K562 (cell line): ENCODE measurements around the gene CDH16. TPM values are rescaled to one million over a fixed set of nuclear protein-coding genes. Genes with fewer than 3 reads are reported as not detected.

Experiments used
- DACH1 ChIP-seq: fragments of 450-650 bp; IDR thresholded peaks from 2 replicates; pipeline ENCODE4 v1.6.1; 2018; ENCODE audit not compliant: partially characterized antibody
- DDX20 ChIP-seq: fragments of 450-650 bp; IDR thresholded peaks from 2 replicates; pipeline ENCODE4 v1.6.1; 2016; ENCODE audit warnings: missing genetic modification characterization, low read depth, mild to moderate bottlenecking, missing compliant biosample characterization, moderate library complexity
- FIP1L1 ChIP-seq: fragments of 200-400 bp; formaldehyde crosslinking; IDR thresholded peaks from 2 replicates; pipeline ENCODE4 v1.6.1; 2018; ENCODE audit warnings: mild to moderate bottlenecking, low read depth, low read length; ENCODE audit not compliant: poor library complexity, severe bottlenecking
- MXI1 ChIP-seq: IDR thresholded peaks from 2 replicates; pipeline ENCODE4 v1.6.1; 2011; ENCODE audit warnings: low read depth, mild to moderate bottlenecking, improper control_type of control experiment, low read length
- PBX2 ChIP-seq, 2 experiments: IDR thresholded peaks in 1 of 2; conservative IDR thresholded peaks in 1 of 2; 2 replicates each; pipeline ENCODE4 v1.6.1; 2016; ENCODE audit warnings: low read depth in 2 of 2, mild to moderate bottlenecking in 1 of 2, missing compliant biosample characterization in 1 of 2, missing genetic modification characterization in 1 of 2, moderate library complexity in 1 of 2
- RBFOX2 ChIP-seq: fragments of 200-400 bp; formaldehyde crosslinking; IDR thresholded peaks from 2 replicates; pipeline ENCODE4 v1.6.1; 2017; ENCODE audit warnings: low read depth, mild to moderate bottlenecking, low read length, moderate library complexity
- SLC30A9 ChIP-seq: fragments of 250-450 bp; sonication (Bioruptor Pico); IDR thresholded peaks from 2 replicates; pipeline ENCODE4 v1.8.0; 2022; ENCODE audit warnings: mild to moderate bottlenecking, moderate library complexity
- SP1 ChIP-seq: sonication (generic); formaldehyde crosslinking; IDR thresholded peaks from 2 replicates; pipeline ENCODE4 v1.8.1; 2022; ENCODE audit warnings: mild to moderate bottlenecking, missing genetic modification reagents
- YY1 ChIP-seq, 3 experiments: IDR thresholded peaks; 2 replicates each; pipeline ENCODE4 v1.6.1; 2011; ENCODE audit warnings: low read length in 2 of 3, mild to moderate bottlenecking in 2 of 3, moderate library complexity in 2 of 3, borderline replicate concordance in 1 of 3, control low read depth in 1 of 3, low read depth in 1 of 3; ENCODE audit not compliant: insufficient read depth in 3 of 3, insufficient replicate concordance in 2 of 3, control insufficient read depth in 1 of 3, insufficient read length in 1 of 3; ENCODE audit errors: extremely low read depth in 1 of 3
- ZBTB12 ChIP-seq: fragments of 250-450 bp; sonication (Bioruptor Pico); IDR thresholded peaks from 2 replicates; pipeline ENCODE4 v1.4.0; 2020
- ZBTB2 ChIP-seq: fragments of 450-650 bp; IDR thresholded peaks from 2 replicates; pipeline ENCODE4 v1.6.1; 2016; ENCODE audit warnings: antibody characterized with exemption
- ZFX ChIP-seq: sonication (generic); formaldehyde crosslinking; IDR thresholded peaks from 2 replicates; pipeline ENCODE4 v1.8.0; 2022; ENCODE audit warnings: mild to moderate bottlenecking, missing genetic modification reagents, moderate library complexity
- ZNF232 ChIP-seq: sonication (generic); formaldehyde crosslinking; IDR thresholded peaks from 2 replicates; pipeline ENCODE4 v1.8.0; 2022; ENCODE audit warnings: mild to moderate bottlenecking, missing genetic modification reagents
- ZNF277 ChIP-seq: fragments of 250-450 bp; sonication (Bioruptor Pico); IDR thresholded peaks from 2 replicates; pipeline ENCODE4 v1.8.0; 2022; ENCODE audit warnings: inconsistent platforms, mild to moderate bottlenecking, moderate library complexity, borderline replicate concordance
- ZNF431 ChIP-seq: sonication (generic); formaldehyde crosslinking; IDR thresholded peaks from 2 replicates; pipeline ENCODE4 v1.8.0; 2022; ENCODE audit warnings: mild to moderate bottlenecking, missing genetic modification reagents
- ZNF639 ChIP-seq, 2 experiments: fragments of 200-800 bp in 1 of 2; sonication (Bioruptor generic) in 1 of 2; sonication (generic) in 1 of 2; formaldehyde crosslinking in 1 of 2; IDR thresholded peaks in 1 of 2; conservative IDR thresholded peaks in 1 of 2; 2 replicates each; pipeline versions ENCODE4 v1.5.0 to v1.6.1; 2016 to 2020; ENCODE audit warnings: missing compliant biosample characterization in 1 of 2, missing genetic modification characterization in 1 of 2, missing genetic modification reagents in 1 of 2
- polyA plus RNA-seq, 8 experiments: library from polyadenylated mRNA; depleted of rRNA in 4 of 8; stranded (reverse) in 5 of 8; unstranded in 3 of 8; fragments of >200 nt; fragmentation: Nextera tagmentation in 2 of 8; fragmentation: Illumina TruSeq in 1 of 8; extraction: Ambion mirVana in 2 of 8; extraction: Trizol in 1 of 8; gene quantifications; 2 replicates each; pipeline versions ENCODE4 v1.2.1 to v1.2.3, GENCODE V29; 2011 to 2014; ENCODE audit warnings: inconsistent platforms in 1 of 8, missing spikeins in 1 of 8
- total RNA-seq, 7 experiments: library from RNA; depleted of rRNA in 6 of 7; stranded (reverse); fragments of >200 nt in 6 of 7; fragmentation: Illumina TruSeq in 2 of 7; extraction: Trizol in 2 of 7; gene quantifications; 2 replicates each; pipeline versions ENCODE4 v1.2.1 to v1.2.3, GENCODE V29; 2011 to 2021; ENCODE audit warnings: low replicate concordance in 1 of 7

Gene CDH16
- total and polyA plus RNA-seq, 9 of the 15 experiments (the other 6 are each of a cell fraction or from before 2014, with no cell fraction given): not detected

- TF ChIP-seq PBX2 (CRISPR knock-in tag; IDR thresholded peaks at IDR 0.05; ENCODE audit: low read depth): peak; percentile 98
- TF ChIP-seq PBX2 (tag; conservative IDR thresholded peaks at IDR 0.05; ENCODE audit: low read depth): peak; percentile 99
- TF ChIP-seq YY1 (IDR thresholded peaks at IDR 0.05; ENCODE audit: borderline replicate concordance in 1 of 3, control insufficient read depth in 1 of 3, extremely low read depth in 1 of 3, insufficient read depth in 3 of 3, insufficient read length in 1 of 3, insufficient replicate concordance in 2 of 3, low read depth in 1 of 3, low read length in 2 of 3): peak in 1 of 3 experiments; percentile 5
- TF ChIP-seq ZNF639 (CRISPR knock-in tag; conservative IDR thresholded peaks at IDR 0.05 in 1 of 2, IDR thresholded peaks at IDR 0.05 in 1 of 2): 0 out of 4 replicates have a peak, but pooled peaks of 1 of the 2 experiments have one; percentile 36
- TF ChIP-seq ZBTB2: peak; percentile 27; the same call in 1 of the 2 replicates
- TF ChIP-seq ZFX (CRISPR knock-in tag): peak; percentile 94
- peak; percentile 67 for TF ChIP-seq SP1
- TF ChIP-seq MXI1: peak; percentile 65; the same call in 1 of the 2 replicates
- TF ChIP-seq FIP1L1: no peak
- peak; percentile 64; the same call in 1 of the 2 replicates for TF ChIP-seq ZNF431 (CRISPR knock-in tag)
- no peak for TF ChIP-seq DDX20 (tag)
- no peak for TF ChIP-seq ZNF277 (CRISPR knock-in tag)
- no peak for TF ChIP-seq ZBTB12 (CRISPR knock-in tag)
- TF ChIP-seq DACH1: peak; percentile 92
- TF ChIP-seq SLC30A9 (CRISPR knock-in tag): no peak
- TF ChIP-seq RBFOX2: peak; percentile 83
- no peak for TF ChIP-seq ZNF232 (CRISPR knock-in tag)
Observed at GRCh38 chr16:66880288-66881013, 38.2 kb downstream of the CDH16 start, which contains the start of gene PDP2 (continued).
